Loucy (cell line): ENCODE results near the gene WDFY1.

Experiments
- H2AFZ ChIP-seq: fragments of 200-600 bp; sonication (generic); 2 replicates; pipeline ENCODE4 v1.6.0; 2016; ENCODE audit warnings: antibody characterized with exemption, mild to moderate bottlenecking, low read length, moderate library complexity
- H3F3A ChIP-seq: fragments of 200-600 bp; 2 replicates; pipeline ENCODE4 v1.6.0; 2016; ENCODE audit warnings: antibody characterized with exemption, low read depth, mild to moderate bottlenecking
- H3K27me3 ChIP-seq: fragments of 200-600 bp; sonication (generic); 2 replicates; pipeline ENCODE4 v1.6.1; 2014; ENCODE audit warnings: low read length, mild to moderate bottlenecking; ENCODE audit not compliant: insufficient read depth, poor library complexity, severe bottlenecking
- H3K36me3 ChIP-seq: fragments of 200-600 bp; sonication (generic); 2 replicates; pipeline ENCODE4 v1.6.1; 2016; ENCODE audit warnings: low read length; ENCODE audit not compliant: insufficient read depth
- H3K4me1 ChIP-seq: fragments of 200-600 bp; sonication (generic); 2 replicates; pipeline ENCODE4 v1.5.1; 2014; ENCODE audit warnings: low read length, mild to moderate bottlenecking; ENCODE audit not compliant: insufficient read depth, poor library complexity, severe bottlenecking
- H3K4me2 ChIP-seq: fragments of 200-600 bp; sonication (generic); 2 replicates; pipeline ENCODE4 v1.6.0; 2014; ENCODE audit warnings: antibody characterized with exemption, low read length, low read depth, mild to moderate bottlenecking; ENCODE audit not compliant: poor library complexity, severe bottlenecking
- H3K4me3 ChIP-seq: fragments of 200-600 bp; sonication (generic); 2 replicates; pipeline ENCODE4 v1.5.1; 2014; ENCODE audit warnings: low read length, mild to moderate bottlenecking, mixed read lengths; ENCODE audit not compliant: poor library complexity, severe bottlenecking
- H3K79me2 ChIP-seq: fragments of 200-600 bp; sonication (generic); 2 replicates; pipeline ENCODE4 v1.6.1; 2014; ENCODE audit warnings: low read length; ENCODE audit not compliant: insufficient read depth
- H3K9ac ChIP-seq: fragments of 200-600 bp; sonication (generic); 2 replicates; pipeline ENCODE4 v1.6.0; 2014; ENCODE audit warnings: mild to moderate bottlenecking, low read depth, low read length, moderate library complexity; ENCODE audit not compliant: poor library complexity, severe bottlenecking
- H3K9me2 ChIP-seq: fragments of 200-600 bp; sonication (generic); replicated peaks from 2 replicates; pipeline ENCODE4 v1.6.1; 2016; ENCODE audit warnings: low read depth, low read length, mixed read lengths
- H3K9me3 ChIP-seq: fragments of 200-600 bp; sonication (generic); 2 replicates; pipeline ENCODE4 v1.6.1; 2014; ENCODE audit warnings: mild to moderate bottlenecking, antibody characterized with exemption, low read length, low read depth; ENCODE audit not compliant: insufficient read depth
- H4K20me1 ChIP-seq: fragments of 200-600 bp; sonication (generic); 2 replicates; pipeline ENCODE4 v1.6.0; 2014; ENCODE audit warnings: antibody characterized with exemption, low read length, mild to moderate bottlenecking; ENCODE audit not compliant: insufficient read depth, poor library complexity, severe bottlenecking
- EZH2phosphoT487 ChIP-seq: fragments of 200-600 bp; IDR thresholded peaks from 2 replicates; pipeline ENCODE4 v1.6.1; 2018; ENCODE audit warnings: antibody characterized with exemption, mild to moderate bottlenecking, moderate library complexity, borderline replicate concordance
- TF ChIP-seq, protein P1 (sequence below): fragments of 200-600 bp; sonication (generic); conservative IDR thresholded peaks from 2 replicates; pipeline ENCODE4 v1.5.1; 2014; ENCODE audit warnings: mild to moderate bottlenecking, antibody characterized with exemption, low read length

WDFY1 gene

DNA sequence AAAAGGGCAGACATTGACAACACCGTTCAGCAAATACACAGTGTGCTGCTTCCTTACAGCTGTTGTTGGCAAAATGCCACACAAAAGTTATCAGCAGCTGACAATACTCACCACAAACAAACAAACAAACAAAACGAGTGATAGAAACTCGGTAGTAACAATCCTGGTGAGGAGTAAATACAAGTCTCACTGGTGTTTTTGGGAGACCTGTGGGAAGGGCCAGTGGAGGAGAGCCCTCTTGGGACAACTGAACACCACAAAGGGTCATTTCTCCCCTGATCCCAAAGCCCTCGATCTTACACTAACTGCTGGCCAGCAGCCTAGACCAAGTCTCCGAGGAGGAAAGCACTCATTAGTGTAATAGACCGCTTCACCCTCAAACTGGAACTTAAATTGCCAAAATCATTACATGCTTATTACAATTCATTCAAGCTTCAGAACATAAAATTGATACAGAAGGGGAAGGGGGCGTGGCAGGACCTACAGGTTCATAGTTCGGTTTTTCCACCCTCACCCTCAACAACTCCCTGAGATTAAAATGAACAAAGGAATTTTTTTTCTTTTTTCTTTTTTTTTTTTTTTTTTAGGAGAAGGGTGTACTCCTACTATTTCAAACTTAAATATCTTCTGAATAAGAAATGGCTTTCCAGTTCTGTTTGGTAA lies 112.8 kb downstream of the WDFY1 start:
- Histone ChIP-seq H3K4me2 (no peak overlapping the region), H3K36me3 (no peaks in the 10 kb centered on the region), H3K27me3 (no peaks in the 10 kb centered on the region), H3K9me3 (no peaks in the 10 kb centered on the region), H3K9ac (no peak overlapping the region), H3K4me3 (no peak overlapping the region), H3K4me1 (peaks cover 6% of the 10 kb centered on the region), H3K79me2 (no peaks in the 10 kb centered on the region), H3F3A (no peaks in the 10 kb centered on the region), H2AFZ (no peak overlapping the region), H3K9me2 (no peaks in the 10 kb centered on the region), H4K20me1 (no peaks in the 10 kb centered on the region)
- TF ChIP-seq EZH2phosphoT487: no peak
- TF ChIP-seq, protein P1, sequence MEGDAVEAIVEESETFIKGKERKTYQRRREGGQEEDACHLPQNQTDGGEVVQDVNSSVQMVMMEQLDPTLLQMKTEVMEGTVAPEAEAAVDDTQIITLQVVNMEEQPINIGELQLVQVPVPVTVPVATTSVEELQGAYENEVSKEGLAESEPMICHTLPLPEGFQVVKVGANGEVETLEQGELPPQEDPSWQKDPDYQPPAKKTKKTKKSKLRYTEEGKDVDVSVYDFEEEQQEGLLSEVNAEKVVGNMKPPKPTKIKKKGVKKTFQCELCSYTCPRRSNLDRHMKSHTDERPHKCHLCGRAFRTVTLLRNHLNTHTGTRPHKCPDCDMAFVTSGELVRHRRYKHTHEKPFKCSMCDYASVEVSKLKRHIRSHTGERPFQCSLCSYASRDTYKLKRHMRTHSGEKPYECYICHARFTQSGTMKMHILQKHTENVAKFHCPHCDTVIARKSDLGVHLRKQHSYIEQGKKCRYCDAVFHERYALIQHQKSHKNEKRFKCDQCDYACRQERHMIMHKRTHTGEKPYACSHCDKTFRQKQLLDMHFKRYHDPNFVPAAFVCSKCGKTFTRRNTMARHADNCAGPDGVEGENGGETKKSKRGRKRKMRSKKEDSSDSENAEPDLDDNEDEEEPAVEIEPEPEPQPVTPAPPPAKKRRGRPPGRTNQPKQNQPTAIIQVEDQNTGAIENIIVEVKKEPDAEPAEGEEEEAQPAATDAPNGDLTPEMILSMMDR: no peak

DNA sequence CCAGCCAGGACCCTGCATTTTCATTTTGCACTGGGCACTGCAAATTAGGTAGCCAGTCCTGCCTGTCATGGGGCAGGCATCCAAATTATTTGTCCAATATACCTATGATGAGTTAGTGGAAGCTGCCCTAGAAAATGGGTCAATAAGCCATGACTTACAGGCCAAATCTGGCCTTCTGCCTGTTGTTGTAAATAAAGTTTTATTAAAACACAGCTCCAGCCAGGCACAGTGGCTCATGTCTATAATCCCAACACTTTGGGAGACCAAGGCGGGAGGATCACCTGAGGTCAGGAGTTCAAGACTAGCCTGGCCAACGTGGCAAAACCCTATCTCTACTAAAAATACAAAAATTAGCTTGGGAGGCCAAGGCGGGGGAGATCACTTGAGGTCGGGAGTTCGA lies 116.0 kb downstream of the WDFY1 start:
- Histone ChIP-seq H3K9me2 (no peaks in the 10 kb centered on the region), H3K9ac (no peak overlapping the region), H3K79me2 (no peaks in the 10 kb centered on the region), H3K36me3 (no peaks in the 10 kb centered on the region), H3K4me1 (no peaks in the 10 kb centered on the region), H3K27me3 (no peaks in the 10 kb centered on the region), H3K4me3 (no peak overlapping the region), H3K9me3 (no peaks in the 10 kb centered on the region), H3F3A (no peaks in the 10 kb centered on the region), H4K20me1 (no peaks in the 10 kb centered on the region), H2AFZ (no peak overlapping the region), H3K4me2 (no peak overlapping the region)
- TF ChIP-seq, protein P1: no peak
- TF ChIP-seq EZH2phosphoT487: no peak

DNA sequence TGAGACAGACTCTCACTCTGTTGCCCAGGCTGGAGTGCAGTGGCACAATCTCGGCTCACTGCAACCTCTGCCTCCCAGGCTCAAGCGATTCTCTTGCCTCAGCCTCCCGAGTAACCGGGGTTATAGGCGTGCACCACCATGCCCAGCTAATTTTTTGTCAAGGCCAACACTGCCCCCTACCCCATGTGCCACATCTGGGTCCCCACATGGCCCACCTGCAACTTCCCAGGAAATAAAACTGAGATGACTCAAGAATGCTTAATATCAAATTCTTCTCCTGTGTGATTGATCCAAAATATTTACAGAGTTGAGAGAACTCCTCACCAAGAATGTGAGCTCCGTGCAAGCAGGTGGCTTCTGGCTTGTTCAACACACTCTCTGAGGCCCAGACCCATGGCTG lies 116.8 kb downstream of the WDFY1 start:
- Histone ChIP-seq H3K4me2 (no peak overlapping the region), H2AFZ (no peak overlapping the region), H3K4me3 (no peak overlapping the region), H3K4me1 (no peaks in the 10 kb centered on the region), H3K36me3 (no peaks in the 10 kb centered on the region), H3K9ac (no peak overlapping the region), H3K9me3 (no peaks in the 10 kb centered on the region), H3F3A (no peaks in the 10 kb centered on the region), H3K9me2 (no peaks in the 10 kb centered on the region), H3K27me3 (no peaks in the 10 kb centered on the region), H3K79me2 (no peaks in the 10 kb centered on the region), H4K20me1 (no peaks in the 10 kb centered on the region)
- TF ChIP-seq, protein P1: no peak
- no peak for TF ChIP-seq EZH2phosphoT487
